ENCODE data around the gene SSNA1.

- TF ChIP-seq YY1 (IDR thresholded peaks at IDR 0.05; ENCODE audit: insufficient read depth, insufficient read length) (no peak), SUZ12 (IDR thresholded peaks at IDR 0.05; ENCODE audit: extremely low read depth, insufficient read depth, insufficient read length) (no peak)
These were observed 39.8 kb upstream of the SSNA1 start for GRCh38 chr9:137148661-137149060.
